SH-SY5Y (cell line): ENCODE results near the gene LRRC51.

Experiments
- GATA2 ChIP-seq: IDR thresholded peaks from 2 replicates; pipeline ENCODE4 v1.6.1; 2011; ENCODE audit warnings: mild to moderate bottlenecking, low read depth, low read length
- GATA3 ChIP-seq: IDR thresholded peaks from 2 replicates; pipeline ENCODE4 v1.6.1; 2011; ENCODE audit warnings: low read depth, mild to moderate bottlenecking, low read length, moderate library complexity

DNA sequence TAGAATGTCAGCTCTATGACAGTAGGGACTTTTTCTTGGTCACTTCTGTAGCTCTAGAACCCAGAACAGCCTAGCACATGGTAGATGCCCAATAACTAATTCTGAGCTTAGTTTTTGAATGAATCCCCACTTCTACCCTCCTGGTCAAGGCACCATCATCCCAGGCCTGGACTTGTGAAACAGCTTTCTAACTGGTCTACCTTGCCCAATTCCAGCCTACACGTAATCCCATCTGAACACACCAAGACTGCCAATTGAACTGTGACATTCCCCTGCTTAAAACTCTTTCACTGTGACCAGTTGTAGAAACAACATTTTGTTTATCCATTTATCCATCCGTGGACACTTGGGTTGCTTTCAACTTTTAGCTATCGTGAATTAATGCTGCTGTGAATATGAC lies 48.7 kb downstream of the LRRC51 start:
- TF ChIP-seq GATA2 (no peak), GATA3 (no peak)
